KOPT-K1 (cell line): Measurements from ENCODE around the gene ABO.
"Not testable (repeated sequence)": the region's sequence is repeated elsewhere in the genome, so short reads cannot be mapped to it uniquely, and the experiment has no call there.

ENCODE experiments used
- H3K27ac ChIP-seq: fragments of 200-600 bp; sonication (generic); 2 replicates; pipeline ENCODE4 v1.5.1; 2016; ENCODE audit warnings: antibody characterized with exemption, mild to moderate bottlenecking, low read depth, low read length; ENCODE audit not compliant: poor library complexity, severe bottlenecking
- H3K36me3 ChIP-seq: fragments of 200-600 bp; sonication (generic); 2 replicates; pipeline ENCODE4 v1.5.1; 2017; ENCODE audit warnings: antibody characterized with exemption, mild to moderate bottlenecking, low read length, moderate library complexity; ENCODE audit not compliant: insufficient read depth
- H3K9me3 ChIP-seq: fragments of 200-600 bp; sonication (generic); 2 replicates; pipeline ENCODE4 v1.5.1; 2017; ENCODE audit warnings: antibody characterized with exemption, low read length, mild to moderate bottlenecking; ENCODE audit not compliant: insufficient read depth, poor library complexity, severe bottlenecking

ABO gene

DNA sequence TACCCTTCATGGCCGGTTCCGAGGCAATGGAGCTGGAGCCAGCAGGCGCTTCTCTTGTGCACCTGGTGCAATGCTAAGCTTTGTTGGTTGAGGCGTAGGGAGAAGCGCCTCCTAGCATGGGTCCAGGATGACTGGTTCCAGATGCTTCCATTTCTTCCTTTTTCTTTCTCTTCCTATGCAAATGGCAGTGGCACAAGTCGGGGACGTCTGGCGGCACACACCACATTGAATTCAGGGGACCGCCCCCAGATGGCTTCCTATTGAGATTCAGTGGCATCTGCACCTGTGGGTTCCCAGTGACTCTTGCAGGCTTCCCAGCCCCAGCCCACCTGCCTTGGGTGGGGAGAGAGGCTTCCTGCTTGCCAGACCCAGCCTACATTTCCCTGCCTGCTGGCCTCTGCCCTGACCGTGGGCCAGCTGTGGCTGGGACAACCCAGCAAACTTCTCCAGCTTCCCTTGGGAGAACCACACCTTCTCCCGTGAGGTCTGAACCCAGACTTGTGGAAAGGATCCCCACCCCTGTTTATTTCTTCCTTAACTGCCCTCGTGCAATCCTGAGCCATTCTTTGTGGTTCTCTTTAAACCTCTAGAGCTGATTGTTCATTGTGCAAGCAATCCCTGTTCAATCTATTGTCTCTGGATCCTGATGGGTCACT, 57.5 kb downstream of the ABO start:
- H3K36me3 ChIP-seq, H3K9me3 ChIP-seq, H3K27ac ChIP-seq: not testable (repeated sequence)

DNA sequence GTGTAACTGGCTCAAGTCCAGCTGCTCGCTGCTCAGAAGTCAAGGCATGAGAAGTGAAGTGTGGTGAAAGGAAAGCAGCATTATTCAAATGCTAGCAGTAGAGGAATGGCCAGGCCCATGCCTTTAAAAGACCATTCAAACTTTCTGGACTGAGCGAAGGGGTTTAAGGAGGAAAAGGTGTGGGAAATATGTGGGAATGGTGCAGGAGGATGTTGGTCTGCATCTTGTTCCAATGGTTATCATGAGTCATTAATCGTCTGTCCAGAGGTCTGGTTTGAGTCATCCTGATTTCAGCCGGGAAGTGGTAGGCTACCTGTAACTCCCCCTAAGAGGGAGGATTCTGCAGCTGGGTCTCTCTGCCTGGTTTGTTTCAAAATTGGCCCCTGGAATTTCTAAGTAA, 60.7 kb downstream of the ABO start:
- not testable (repeated sequence) for H3K27ac ChIP-seq, H3K36me3 ChIP-seq, H3K9me3 ChIP-seq

DNA sequence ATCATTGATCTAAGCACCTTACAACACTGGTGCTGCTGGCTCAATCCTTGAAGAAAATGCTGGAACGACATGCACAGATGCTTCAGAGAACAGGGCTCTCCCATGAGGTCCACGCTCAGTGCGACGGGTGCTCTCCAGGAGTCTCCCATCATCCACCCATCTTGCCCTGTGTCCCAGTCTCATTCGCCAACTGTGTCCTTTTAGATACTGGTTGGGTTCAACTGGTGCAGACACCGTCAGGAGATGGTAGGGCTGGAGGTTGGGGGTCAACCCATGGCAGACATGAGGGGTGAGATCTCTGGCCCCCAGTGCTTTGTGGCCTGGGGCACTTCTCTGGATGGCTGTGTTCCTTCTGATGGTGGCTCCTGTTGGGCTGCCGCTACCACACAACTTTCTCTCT, 64.4 kb downstream of the ABO start:
- H3K9me3 ChIP-seq = no peaks in the 10 kb centered on the region
- H3K36me3 ChIP-seq = no peaks in the 10 kb centered on the region
- no peak overlapping the region for H3K27ac ChIP-seq

DNA sequence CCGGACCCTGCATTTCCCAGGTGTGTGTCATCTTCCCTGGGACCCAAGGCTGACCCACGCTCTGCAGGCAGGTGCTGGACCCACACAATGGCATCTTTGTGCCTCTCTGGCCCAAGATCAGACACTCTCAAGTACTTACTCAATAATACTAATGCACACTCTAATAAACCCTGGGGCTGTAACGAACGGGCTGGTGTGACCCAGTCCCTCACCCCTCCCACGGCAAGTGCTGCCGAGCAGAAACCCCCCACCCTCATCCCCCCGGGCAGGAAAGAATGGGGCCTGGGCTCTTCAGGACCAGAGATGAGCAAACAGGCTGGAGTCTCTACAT, 64.8 kb downstream of the ABO start:
- no peaks in the 10 kb centered on the region for H3K9me3 ChIP-seq
- H3K36me3 ChIP-seq = no peaks in the 10 kb centered on the region
- H3K27ac ChIP-seq = no peak overlapping the region

DNA sequence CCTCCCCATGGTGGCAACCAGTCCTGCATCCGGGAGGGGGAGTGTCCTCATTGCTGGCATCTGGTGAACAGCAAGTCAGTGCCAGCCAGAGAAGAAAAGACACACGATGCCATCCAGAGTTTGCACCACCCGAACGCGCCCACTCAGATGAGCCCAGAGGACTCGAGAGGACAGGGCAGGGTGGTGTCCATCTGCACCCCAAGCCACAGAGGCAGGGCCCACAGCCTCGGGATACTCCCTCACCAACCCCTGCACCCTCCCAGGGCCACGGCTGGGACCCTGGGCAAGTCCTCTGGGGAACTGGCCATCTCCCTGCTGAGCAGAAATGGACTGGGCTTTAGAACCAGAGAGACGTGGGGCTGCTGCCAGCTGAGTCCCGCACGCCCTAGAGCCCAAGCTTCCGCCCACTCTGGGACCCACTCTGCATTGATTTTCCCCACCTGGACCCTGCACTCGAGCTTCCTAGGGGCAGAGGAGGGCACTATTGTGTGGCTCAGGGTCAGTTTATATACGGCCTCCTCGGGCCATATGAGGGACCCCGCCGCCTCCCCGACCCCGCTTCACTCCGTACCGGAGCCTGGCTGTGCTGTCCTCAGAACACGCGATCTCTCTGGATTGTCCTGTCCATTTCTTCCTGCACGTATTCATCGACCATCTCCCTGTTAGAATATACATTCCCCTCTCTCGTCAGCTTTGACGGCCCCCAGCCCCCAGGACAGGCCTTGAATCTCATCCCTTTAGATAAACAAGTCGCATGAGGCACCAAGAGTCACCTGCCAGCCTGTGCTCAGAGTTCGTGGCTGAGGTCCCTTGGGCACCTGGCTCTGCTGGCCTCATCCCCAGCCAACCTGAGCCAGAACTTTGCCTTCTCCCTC, 65.4 kb downstream of the ABO start:
- not testable (repeated sequence) for H3K27ac ChIP-seq, H3K9me3 ChIP-seq, H3K36me3 ChIP-seq

DNA sequence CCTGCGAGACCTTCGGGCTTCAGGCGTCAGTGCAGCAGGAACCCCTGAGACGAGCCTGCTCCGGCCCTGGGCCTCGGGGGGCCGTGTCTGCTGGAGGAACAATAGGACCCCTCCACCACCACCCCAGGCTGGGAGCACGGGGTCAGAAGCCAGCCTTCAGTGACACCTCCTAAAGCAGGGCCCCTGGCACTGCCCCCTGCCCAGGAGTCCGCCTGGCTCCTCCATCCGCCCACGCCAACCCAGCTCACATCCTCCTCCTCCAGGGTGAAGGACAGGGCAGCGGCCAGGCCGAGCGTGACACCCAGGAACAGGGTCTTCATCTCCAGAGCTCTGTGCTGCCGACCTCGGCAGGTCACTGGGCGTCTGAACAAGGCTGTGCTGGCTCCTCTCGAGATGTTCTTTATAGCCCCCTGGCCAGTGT, 66.1 kb downstream of the ABO start, which contains the start of gene OBP2B:
Gene OBP2B (minus strand): TSS at position 371 of the 421 bp plus-strand sequence. CDS start 51 bp downstream, at position 320.
- H3K27ac ChIP-seq, H3K9me3 ChIP-seq, H3K36me3 ChIP-seq: not testable (repeated sequence)

DNA sequence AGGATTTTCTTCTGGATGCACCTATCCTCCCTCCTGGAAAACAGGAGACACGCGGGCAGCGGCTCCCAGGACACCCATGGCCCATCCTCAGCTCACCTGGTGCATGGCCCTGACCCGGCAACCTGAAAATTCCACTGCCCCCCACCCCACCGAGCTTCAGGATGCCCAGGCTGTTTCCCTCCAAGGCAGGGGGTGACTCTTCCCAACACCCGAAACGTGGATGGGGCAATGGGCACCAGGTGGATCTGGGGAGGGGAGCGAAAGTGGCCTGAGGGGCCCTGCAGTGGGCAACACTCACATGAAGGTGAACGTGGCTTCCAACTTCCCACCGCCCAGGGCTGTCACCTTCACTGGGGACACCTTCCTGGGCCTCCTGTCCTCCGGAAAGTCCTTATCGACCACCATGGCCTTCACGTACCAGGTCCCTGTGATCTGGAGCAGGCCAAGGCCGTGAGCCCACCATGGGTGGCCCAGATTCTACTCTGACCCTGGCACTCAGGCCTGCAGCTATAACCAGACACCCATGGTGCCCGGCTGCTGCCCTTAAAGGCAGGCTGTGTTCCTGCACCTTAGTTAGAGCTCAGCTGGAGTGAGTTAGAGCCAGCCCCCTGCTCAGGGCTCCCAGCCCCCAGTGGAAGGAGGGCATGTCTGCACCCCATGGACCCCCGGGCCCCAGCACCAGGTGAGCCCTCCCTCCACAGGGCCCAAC, 66.7 kb downstream of the ABO start:
- H3K27ac ChIP-seq, H3K9me3 ChIP-seq, H3K36me3 ChIP-seq: not testable (repeated sequence)

DNA sequence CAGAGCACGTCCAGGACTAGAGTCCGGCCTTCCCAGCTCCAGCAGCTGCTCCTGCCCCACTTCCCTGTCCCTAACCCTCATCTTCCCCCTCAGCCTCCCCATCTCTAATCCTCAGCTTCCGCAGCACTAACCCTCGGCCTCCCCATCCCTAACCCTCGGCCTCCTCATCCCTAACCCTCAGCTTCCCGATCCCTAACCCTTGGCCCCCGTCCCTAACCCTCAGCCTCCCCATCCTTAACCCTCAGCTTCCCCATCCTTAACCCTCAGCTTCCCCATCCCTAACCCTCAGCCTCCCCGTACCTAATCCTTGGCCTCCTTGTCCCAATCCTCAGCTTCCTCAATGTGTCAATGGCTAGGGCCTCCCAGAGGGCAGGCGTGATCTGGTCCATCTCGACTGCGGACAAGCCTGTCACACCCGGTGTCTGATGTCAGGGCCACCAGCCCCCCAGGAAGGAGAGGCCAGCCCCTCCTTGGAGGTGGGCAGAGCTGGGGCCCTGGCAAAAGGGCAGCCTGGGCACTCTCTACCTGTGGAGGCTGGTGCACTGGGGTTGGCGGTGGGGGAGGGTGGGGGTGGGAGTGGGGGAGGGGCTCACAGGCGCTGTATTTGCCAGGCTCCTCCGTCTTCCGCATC, 67.3 kb downstream of the ABO start:
- Histone ChIP-seq H3K9me3 (no peaks in the 10 kb centered on the region), H3K27ac (no peak overlapping the region), H3K36me3 (no peaks in the 10 kb centered on the region)

DNA sequence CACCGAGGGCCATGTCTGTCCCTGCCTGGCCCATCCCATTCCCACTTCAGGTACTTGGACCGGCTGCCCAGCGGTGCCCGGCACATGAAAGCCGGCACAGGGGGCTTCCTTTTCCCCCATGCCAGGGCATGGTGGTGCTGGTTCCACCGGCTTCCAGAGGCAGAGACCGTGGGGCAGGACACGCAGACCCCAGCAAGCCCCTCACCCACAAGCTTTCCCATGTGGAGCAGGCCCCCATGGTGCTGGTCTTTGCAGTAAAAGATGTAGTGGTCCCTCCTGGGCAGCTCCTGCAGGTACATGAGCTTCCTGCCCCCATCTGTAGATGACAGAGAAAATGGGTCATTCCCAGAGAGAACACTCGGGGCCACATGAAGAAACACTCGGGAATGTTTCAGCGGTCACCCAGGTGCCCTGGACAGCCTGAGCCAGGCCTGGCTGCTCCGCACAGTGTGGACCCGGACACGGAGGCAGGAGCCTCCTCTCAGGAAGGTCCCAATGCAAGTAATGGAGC, 67.9 kb downstream of the ABO start:
- H3K9me3 ChIP-seq = no peaks in the 10 kb centered on the region
- no peaks in the 10 kb centered on the region for H3K36me3 ChIP-seq
- H3K27ac ChIP-seq = no peak overlapping the region

DNA sequence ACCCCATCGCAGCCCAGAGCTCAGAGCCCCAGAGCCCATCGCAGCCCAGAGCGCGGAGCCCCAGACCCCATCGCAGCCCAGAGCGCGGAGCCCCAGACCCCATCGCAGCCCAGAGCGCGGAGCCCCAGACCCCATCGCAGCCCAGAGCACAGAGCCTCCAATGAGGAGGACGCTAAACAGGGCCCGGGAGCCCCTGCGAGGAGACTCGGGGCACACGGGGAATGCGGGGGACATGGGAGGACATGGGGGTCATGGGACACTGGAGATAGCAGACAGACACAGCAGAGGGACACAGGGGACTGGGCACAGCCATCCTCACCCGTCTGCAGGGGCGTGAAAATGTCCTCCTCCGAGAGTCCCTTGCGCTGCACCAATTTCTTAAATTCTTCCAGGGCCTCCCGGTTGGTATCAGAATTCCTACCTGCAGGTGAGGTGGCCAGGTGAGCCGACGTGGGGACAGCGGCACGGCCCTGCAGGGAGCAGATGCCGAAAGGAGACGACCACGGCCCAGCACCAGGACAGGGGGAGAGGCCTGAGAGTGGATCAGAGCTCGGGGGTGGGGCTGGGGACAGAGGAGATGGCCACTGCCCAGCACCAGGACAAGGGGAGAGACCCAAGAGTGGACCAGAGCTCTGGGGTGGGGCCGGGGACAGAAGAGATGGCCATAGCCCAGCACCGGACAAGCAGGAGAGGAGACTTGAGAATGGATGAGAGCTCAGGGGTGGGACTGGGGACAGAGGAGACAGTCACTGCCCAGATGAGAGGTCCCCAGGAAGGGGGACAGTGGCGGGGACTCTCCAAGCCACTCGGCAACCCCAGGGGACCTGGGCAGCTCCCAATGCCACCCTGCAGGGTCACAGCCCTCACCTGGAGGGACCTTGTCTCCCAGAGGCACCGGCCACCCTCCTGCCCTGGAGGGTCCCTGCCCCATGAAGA, 68.7 kb downstream of the ABO start:
- Histone ChIP-seq H3K9me3 (no peaks in the 10 kb centered on the region), H3K27ac (no peak overlapping the region), H3K36me3 (no peaks in the 10 kb centered on the region)

DNA sequence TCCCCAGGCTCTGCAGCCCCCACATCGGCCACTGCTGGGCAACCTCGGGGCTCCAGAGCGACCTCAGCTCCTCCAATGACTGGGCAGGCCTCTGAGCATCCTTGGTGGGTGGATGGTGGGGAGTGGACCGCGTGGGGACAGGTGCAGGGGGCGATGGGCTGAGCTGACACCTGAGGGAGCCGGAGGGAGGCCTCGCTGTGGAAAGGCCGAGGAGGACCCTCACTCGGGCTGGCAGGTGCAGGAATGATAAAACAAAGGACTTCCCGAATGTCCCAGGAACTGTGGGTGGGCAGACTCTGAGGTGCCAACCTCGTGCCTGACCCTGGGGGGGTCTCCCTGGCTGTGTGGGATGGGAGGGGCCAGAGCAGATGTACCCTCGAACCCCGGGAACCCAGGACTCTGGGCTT, 69.5 kb downstream of the ABO start:
- not testable (repeated sequence) for H3K27ac ChIP-seq, H3K9me3 ChIP-seq, H3K36me3 ChIP-seq
